ENCODE data around the gene QSOX1. TPM values are rescaled to one million over a fixed set of nuclear protein-coding genes. Genes with fewer than 3 reads are reported as not detected.

Gene QSOX1
- total and polyA plus RNA-seq, 9 of the 15 experiments (the other 6 are each of a cell fraction or from before 2014, with no cell fraction given) = 4.0 to 53.1 (median 15.0) TPM

GRCh38 chr1:180190091-180190490 is 35.4 kb downstream of the QSOX1 start:
- CTCF ChIA-PET (ENCODE audit: low intra/inter-chr PET ratio) = interaction anchor here (3.9 kb wide), 1 partner anchor 225 kb away, joined by 18 read pairs; no protein-coding TSS in a partner anchor
- FAIRE-seq = no peak
- no peak overlapping the region for H3K4me2 ChIP-seq (ENCODE audit: insufficient read depth, low read length)
- H3K9ac ChIP-seq (ENCODE audit: insufficient read depth in 1 of 2, low read depth in 2 of 2, low read length in 2 of 2) = no peak overlapping the region
- no peaks in the 10 kb centered on the region; the same call in 1 of the 2 replicates for H4K20me1 ChIP-seq (replicated peaks; ENCODE audit: control insufficient read depth, insufficient read depth, low read length)
- H2AFZ ChIP-seq (ENCODE audit: low read depth, low read length) = no peak overlapping the region
- no TSS peak for BruUV-seq (replicated peaks)
- no peak overlapping the region for H3K4me3 ChIP-seq
- TF ChIP-seq ZNF263 (CRISPR knock-in tag; IDR thresholded peaks at IDR 0.05; ENCODE audit: borderline replicate concordance) = no peak
- no peak for TF ChIP-seq KLF1 (tag; IDR thresholded peaks at IDR 0.05)
- TF ChIP-seq FOXJ3 (CRISPR knock-in tag; IDR thresholded peaks at IDR 0.05) = no peak
- no peak for TF ChIP-seq SFPQ (IDR thresholded peaks at IDR 0.05; ENCODE audit: low read depth, low read length)
- no peak for TF ChIP-seq YBX1 (IDR thresholded peaks at IDR 0.05)
- TF ChIP-seq ELF4 (CRISPR knock-in tag; IDR thresholded peaks at IDR 0.05) = no peak
- TF ChIP-seq NCOA2 (IDR thresholded peaks at IDR 0.05; ENCODE audit: partially characterized antibody in 2 of 2) = no peak
- POLR2A ChIA-PET = no interaction called here
- H3K36me3 ChIP-seq (ENCODE audit: control insufficient read depth, insufficient read depth, low read length) = peaks cover 3% of the 10 kb centered on the region; the same call in 2 of the 3 replicates
- in situ Hi-C loops (cut with MboI) = no loop called here
- no peak for DNase-seq (ENCODE audit: extremely low read depth in 1 of 4, low spot score in 3 of 4)
- WGBS (ENCODE audit: insufficient coverage, low coverage, missing lambda C conversion rate) = 35% methylated on average over 5 of the region's 5 CpGs
- peaks cover 0 to 30% of the 10 kb centered on the region in 2 experiments; a peak in 3 of 5 replicates for H3K4me1 ChIP-seq (replicated peaks in 1 of 2; ENCODE audit: control insufficient read depth in 2 of 2, insufficient read depth in 2 of 2, low read length in 2 of 2)
- intact Hi-C loops (cut with micrococcal nuclease) = no loop called here
- no peaks in the 10 kb centered on the region for H3K79me2 ChIP-seq (ENCODE audit: control insufficient read depth, insufficient read depth, low read length)
- no peaks in the 10 kb centered on the region for H3K27me3 ChIP-seq (ENCODE audit: control insufficient read depth in 2 of 2, insufficient read depth in 2 of 2, low read length in 2 of 2)
- H3K9me3 ChIP-seq (replicated peaks; ENCODE audit: control insufficient read depth, insufficient read depth, low read depth, low read length) = no peaks in the 10 kb centered on the region
- ATAC-seq = no peak
- no peak overlapping the region for H3K27ac ChIP-seq (ENCODE audit: extremely low read depth, low read depth, low read length)
- no peaks in the 10 kb centered on the region for H3K9me1 ChIP-seq (ENCODE audit: control insufficient read depth, insufficient read depth, low read length)

All from K562 (cell line).